Ramos (cell line): ENCODE data around the gene CAPN12.
"Not testable (repeated sequence)": the region's sequence is repeated elsewhere in the genome, so short reads cannot be mapped to it uniquely, and the experiment has no call there.

Experiments used
- in situ Hi-C: fragments of 300-500 bp; cut with MboI; formaldehyde crosslinking; loops from one replicate; pipeline ENCODE4 v1.14.3; 2022; ENCODE audit warnings: low sequenced_read_pairs; ENCODE audit not compliant: unreplicated experiment

Gene CAPN12, protein sequence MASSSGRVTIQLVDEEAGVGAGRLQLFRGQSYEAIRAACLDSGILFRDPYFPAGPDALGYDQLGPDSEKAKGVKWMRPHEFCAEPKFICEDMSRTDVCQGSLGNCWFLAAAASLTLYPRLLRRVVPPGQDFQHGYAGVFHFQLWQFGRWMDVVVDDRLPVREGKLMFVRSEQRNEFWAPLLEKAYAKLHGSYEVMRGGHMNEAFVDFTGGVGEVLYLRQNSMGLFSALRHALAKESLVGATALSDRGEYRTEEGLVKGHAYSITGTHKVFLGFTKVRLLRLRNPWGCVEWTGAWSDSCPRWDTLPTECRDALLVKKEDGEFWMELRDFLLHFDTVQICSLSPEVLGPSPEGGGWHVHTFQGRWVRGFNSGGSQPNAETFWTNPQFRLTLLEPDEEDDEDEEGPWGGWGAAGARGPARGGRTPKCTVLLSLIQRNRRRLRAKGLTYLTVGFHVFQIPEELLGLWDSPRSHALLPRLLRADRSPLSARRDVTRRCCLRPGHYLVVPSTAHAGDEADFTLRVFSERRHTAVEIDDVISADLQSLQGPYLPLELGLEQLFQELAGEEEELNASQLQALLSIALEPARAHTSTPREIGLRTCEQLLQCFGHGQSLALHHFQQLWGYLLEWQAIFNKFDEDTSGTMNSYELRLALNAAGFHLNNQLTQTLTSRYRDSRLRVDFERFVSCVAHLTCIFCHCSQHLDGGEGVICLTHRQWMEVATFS

GRCh38 chr19:38744298-38744681, at the start of gene CAPN12:
TSS of gene CAPN12 (minus strand) at chr19:38744474. CDS start at chr19:38744165, 309 bp downstream.
- in situ Hi-C loops, result no loop called here

DNA sequence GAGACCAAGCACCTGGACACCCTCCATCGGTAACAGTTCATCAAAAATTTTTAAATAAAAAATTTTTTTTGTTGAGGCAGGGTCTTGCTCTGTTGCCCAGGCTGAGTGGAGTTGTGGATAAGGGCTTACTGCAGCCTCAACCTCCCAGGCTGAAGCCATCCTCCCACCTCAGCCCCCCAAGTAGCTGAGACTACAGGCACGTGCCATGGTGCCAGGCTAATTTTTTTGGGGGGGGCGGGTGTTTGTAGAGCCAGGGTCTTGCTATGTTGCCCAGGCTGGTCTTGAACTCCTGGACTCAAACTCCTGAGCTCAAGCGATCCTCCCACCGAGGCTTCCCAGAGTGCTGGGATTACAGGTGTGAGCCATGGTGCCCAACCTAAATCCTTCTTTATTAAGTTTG, 49.4 kb upstream of the CAPN12 start:
- in situ Hi-C loops, result no loop called here

GRCh38 chr19:38793177-38793576, 48.9 kb upstream of the CAPN12 start:
- in situ Hi-C loops, result no loop called here

DNA sequence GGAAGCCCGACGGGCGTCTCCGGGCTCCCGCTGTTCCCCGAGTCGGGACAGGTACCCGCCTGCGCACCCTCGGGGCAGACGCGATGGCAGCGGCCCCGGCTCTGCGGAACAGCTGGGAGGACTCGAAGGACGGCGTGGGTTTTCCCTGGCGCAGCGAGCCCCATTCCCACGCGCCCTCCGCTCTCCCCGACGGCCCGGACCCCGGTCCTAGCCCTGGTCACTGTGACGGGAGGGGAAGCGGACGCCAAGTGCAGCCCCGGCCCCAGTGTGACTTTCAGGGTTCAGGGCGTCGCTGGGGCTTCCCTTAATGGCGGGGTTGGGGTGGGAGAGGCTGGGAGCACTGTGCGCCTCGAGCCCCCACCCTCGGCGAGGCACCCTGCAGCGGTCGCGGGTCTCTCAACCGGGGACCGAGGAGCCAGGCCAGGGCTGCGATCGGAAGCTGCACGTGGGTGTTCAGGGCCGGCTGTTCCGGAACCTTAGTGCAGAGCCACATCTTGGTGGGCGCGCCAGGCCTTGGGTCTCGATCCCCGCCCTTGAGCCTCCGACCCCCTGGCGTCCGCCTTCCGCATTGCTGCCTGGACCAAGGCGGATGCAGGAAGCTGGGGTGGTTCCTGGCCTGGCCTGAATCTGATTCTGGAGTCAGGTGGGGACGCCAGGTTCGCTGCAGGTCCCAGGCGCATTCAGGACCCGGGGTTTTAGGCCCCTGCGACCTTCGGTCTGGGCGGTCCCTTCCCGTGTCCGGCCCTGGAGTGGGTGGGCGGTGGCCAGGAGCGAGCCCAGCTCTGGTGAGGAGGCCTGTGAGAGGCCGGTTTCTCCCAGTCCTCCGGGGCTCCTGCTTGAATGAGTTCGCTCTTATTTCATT, 48.2 kb upstream of the CAPN12 start:
- in situ Hi-C loops, result no loop called here

GRCh38 chr19:38791451-38792064, 47.3 kb upstream of the CAPN12 start:
- in situ Hi-C loops, result not testable (repeated sequence)

- in situ Hi-C loops, result not testable (repeated sequence)
These were observed 46.5 kb upstream of the CAPN12 start for GRCh38 chr19:38790507-38791403.

- in situ Hi-C loops, result no loop called here
These were observed 44.4 kb upstream of the CAPN12 start, which contains the start of gene LGALS7B for GRCh38 chr19:38788478-38789243. TSS of gene LGALS7B (plus strand) at chr19:38789200. CDS start at chr19:38789227, 27 bp downstream.

GRCh38 chr19:38786572-38787265, 42.4 kb upstream of the CAPN12 start:
- in situ Hi-C loops, result no loop called here

GRCh38 chr19:38786061-38786460, 41.8 kb upstream of the CAPN12 start:
- in situ Hi-C loops, result not testable (repeated sequence)

GRCh38 chr19:38785187-38785699, 41.0 kb upstream of the CAPN12 start:
- in situ Hi-C loops, result no loop called here

DNA sequence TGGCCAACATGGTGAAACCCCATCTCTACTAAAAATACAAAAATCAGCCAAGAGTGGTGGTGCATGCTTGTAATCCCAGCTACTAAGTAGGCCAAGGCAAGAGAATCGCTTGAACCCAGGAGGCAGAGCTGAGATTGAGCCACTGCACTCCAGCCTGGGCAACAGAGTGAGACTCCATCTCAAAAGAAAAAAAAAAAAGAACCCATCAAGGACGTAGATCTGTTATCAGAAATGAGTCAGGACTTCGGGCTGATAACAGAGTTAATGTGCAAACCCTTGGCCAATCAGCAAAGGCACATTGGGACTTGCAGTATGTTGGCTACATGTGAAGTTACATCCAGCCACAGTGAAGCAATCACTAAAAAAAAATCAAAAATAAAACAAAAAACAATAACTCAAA, 40.0 kb upstream of the CAPN12 start:
- in situ Hi-C loops, result no loop called here

GRCh38 chr19:38782212-38782611, 37.9 kb upstream of the CAPN12 start:
- in situ Hi-C loops, result not testable (repeated sequence)

- in situ Hi-C loops, result no loop called here
These were observed 36.8 kb upstream of the CAPN12 start for GRCh38 chr19:38781058-38781457.

- in situ Hi-C loops, result no loop called here
These were observed 36.2 kb upstream of the CAPN12 start for GRCh38 chr19:38780443-38780842.

GRCh38 chr19:38778733-38779132, 34.5 kb upstream of the CAPN12 start:
- in situ Hi-C loops, result no loop called here

DNA sequence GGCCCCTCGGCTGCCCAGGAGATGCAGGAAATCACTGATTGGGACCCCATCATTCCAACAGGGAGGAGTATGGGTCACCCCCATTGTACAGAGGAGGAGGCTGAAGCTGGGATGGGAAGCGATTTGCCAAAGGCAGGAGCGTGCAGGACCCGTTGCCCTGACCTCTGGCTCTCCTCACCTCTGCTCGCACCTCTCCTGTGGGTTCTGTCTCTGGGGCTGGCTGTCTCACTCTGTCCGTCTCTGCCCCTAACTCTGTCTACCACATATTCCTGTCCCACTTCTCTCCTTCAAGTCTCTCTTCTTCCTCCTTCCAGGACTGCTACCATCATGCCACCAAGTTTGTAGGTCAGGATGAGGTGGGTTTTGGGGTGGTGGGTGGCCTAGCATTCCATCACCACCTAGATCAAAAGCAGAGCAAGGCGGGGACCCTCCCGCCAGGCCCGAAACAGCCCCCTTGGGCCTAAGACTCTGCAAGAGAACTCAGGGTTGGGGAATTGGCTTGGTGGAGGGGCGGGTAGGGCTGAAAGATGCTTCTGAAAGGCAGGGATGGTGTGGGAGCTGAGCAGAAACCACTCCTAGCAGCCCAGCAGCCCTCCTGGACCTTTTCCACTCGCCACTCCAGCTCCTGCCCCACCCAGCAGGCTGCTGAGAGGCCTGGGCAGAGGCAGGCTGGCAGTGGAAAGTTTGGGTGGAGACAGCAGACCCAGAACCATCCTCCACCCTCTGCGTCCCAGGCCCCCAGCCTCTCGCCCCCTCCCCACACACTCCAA, 30.1 kb upstream of the CAPN12 start:
- in situ Hi-C loops, result no loop called here
